A549 (cell line): ENCODE results near the gene CEP57L1. TPM values are rescaled to one million over a fixed set of nuclear protein-coding genes. Genes with fewer than 3 reads are reported as not detected.

Experiments
- ATAC-seq, 2 experiments: fragments of 200-7000 bp in 1 of 2; fragments of >200 bp in 1 of 2; cut with Nextera tagmentation in 1 of 2; cut with Tn5 transposase in 1 of 2; 3 replicates each; pipeline versions ENCODE4 v1.8.0 to v1.9.1; 2018 to 2020; ENCODE audit warnings: mild to moderate bottlenecking in 1 of 2, moderate library complexity in 1 of 2
- CTCF ChIA-PET: fragments of 300-600 bp; sonication (Branson Sonifier 250); formaldehyde crosslinking; extraction: SDS; loops from one replicate; lab custom pipeline; 2021; ENCODE audit warnings: antibody characterized with exemption, inconsistent platforms; lab: Yijun Ruan, JAX
- POLR2A ChIA-PET: fragments of 350-600 bp; formaldehyde crosslinking; extraction: SDS; loops from one replicate; lab custom pipeline; 2021; ENCODE audit warnings: antibody characterized with exemption, inconsistent platforms; lab: Yijun Ruan, JAX
- DNase-seq, 2 experiments: peaks; one replicate each; pipeline versions ENCODE4 v3.0.0 to v3.0.0-alpha.2; 2011 to 2016; ENCODE audit warnings: low read depth in 1 of 2, low spot score in 1 of 2
- FAIRE-seq: peaks from 2 replicates; lab custom pipeline; 2011; peaks lifted over from hg19 to GRCh38; lab: Jason Lieb, UNC
- H3K27ac ChIP-seq, 2 experiments: fragments of >200 bp; sonication (Bioruptor Twin); formaldehyde crosslinking; 3 replicates each; pipeline ENCODE4 v1.5.1; 2016 to 2017
- H3K4me1 ChIP-seq: fragments of >200 bp; sonication (Bioruptor Twin); formaldehyde crosslinking; 3 replicates; pipeline ENCODE4 v1.6.1; 2016
- H3K4me2 ChIP-seq: fragments of >200 bp; sonication (Bioruptor Twin); formaldehyde crosslinking; 3 replicates; pipeline ENCODE4 v1.6.1; 2016
- H3K4me3 ChIP-seq: fragments of >200 bp; sonication (Bioruptor Twin); formaldehyde crosslinking; 3 replicates; pipeline ENCODE4 v1.5.1; 2016
- H3K9me3 ChIP-seq: fragments of >200 bp; sonication (Bioruptor Twin); formaldehyde crosslinking; 3 replicates; pipeline ENCODE4 v1.6.1; 2016
- ATOH8 ChIP-seq: fragments of 250-450 bp; sonication (Bioruptor Pico); IDR thresholded peaks from 2 replicates; pipeline ENCODE4 v1.5.0; 2020; ENCODE audit warnings: low read depth, mild to moderate bottlenecking, moderate library complexity
- BCL3 ChIP-seq: fragments of >200 bp; sonication (Bioruptor Twin); formaldehyde crosslinking; IDR thresholded peaks from 3 replicates; pipeline ENCODE4 v1.6.1; 2016
- CBX2 ChIP-seq: fragments of 200-600 bp; sonication (generic); IDR thresholded peaks from 2 replicates; pipeline ENCODE4 v1.6.1; 2016; ENCODE audit warnings: low read depth, mild to moderate bottlenecking, borderline replicate concordance
- ELK1 ChIP-seq: fragments of 150-350 bp; IDR thresholded peaks from 2 replicates; pipeline ENCODE4 v1.6.1; 2014; ENCODE audit warnings: low read depth, mild to moderate bottlenecking, low read length
- EP300 ChIP-seq, 2 experiments: fragments of >200 bp; sonication (Bioruptor Twin); formaldehyde crosslinking; IDR thresholded peaks; 2 replicates in 1 of 2; 3 replicates in 1 of 2; pipeline ENCODE4 v1.6.1; 2016 to 2017
- ESRRA ChIP-seq: fragments of 150-350 bp; IDR thresholded peaks from 2 replicates; pipeline ENCODE4 v1.6.1; 2014; ENCODE audit warnings: mild to moderate bottlenecking, low read length, borderline replicate concordance
- FOSB ChIP-seq: fragments of 250-450 bp; sonication (Bioruptor Pico); IDR thresholded peaks from 2 replicates; pipeline ENCODE4 v1.5.0; 2020; ENCODE audit warnings: mild to moderate bottlenecking, moderate library complexity
- FOXS1 ChIP-seq: fragments of 250-450 bp; sonication (Bioruptor Pico); IDR thresholded peaks from 2 replicates; pipeline ENCODE4 v1.5.0; 2020; ENCODE audit warnings: mild to moderate bottlenecking, moderate library complexity
- HDAC2 ChIP-seq: fragments of 200-600 bp; sonication (generic); IDR thresholded peaks from 2 replicates; pipeline ENCODE4 v1.6.1; 2016
- HES2 ChIP-seq: fragments of >200 bp; sonication (Bioruptor Twin); formaldehyde crosslinking; IDR thresholded peaks from 2 replicates; pipeline ENCODE4 v1.6.1; 2016
- HEYL ChIP-seq: fragments of 250-450 bp; sonication (Bioruptor Pico); IDR thresholded peaks from 2 replicates; pipeline ENCODE4 v1.8.0; 2021; ENCODE audit warnings: mild to moderate bottlenecking, moderate library complexity
- HOXA7 ChIP-seq: fragments of 250-450 bp; sonication (Bioruptor Pico); IDR thresholded peaks from 2 replicates; pipeline ENCODE4 v1.5.0; 2020; ENCODE audit warnings: mild to moderate bottlenecking, moderate library complexity
- HOXB13 ChIP-seq: fragments of 250-450 bp; sonication (Bioruptor Pico); IDR thresholded peaks from 2 replicates; pipeline ENCODE4 v1.5.0; 2020; ENCODE audit warnings: low read depth, mild to moderate bottlenecking, moderate library complexity
- MAFK ChIP-seq: fragments of 450-650 bp; IDR thresholded peaks from 2 replicates; pipeline ENCODE4 v1.6.1; 2014; ENCODE audit not compliant: partially characterized antibody
- MAX ChIP-seq: IDR thresholded peaks from 2 replicates; pipeline ENCODE4 v1.6.1; 2012
- NFE2L2 ChIP-seq: fragments of 150-350 bp; conservative IDR thresholded peaks from 2 replicates; pipeline ENCODE4 v1.6.1; 2014; ENCODE audit warnings: low read length
- NPAS2 ChIP-seq: fragments of 250-450 bp; sonication (Bioruptor Pico); IDR thresholded peaks from 2 replicates; pipeline ENCODE4 v1.8.0; 2022; ENCODE audit warnings: mild to moderate bottlenecking, moderate library complexity, borderline replicate concordance
- NR3C1 ChIP-seq: fragments of >200 bp; sonication (Bioruptor Twin); formaldehyde crosslinking; IDR thresholded peaks from 3 replicates; pipeline ENCODE4 v1.6.1; 2017
- PHF8 ChIP-seq: fragments of 200-600 bp; sonication (generic); IDR thresholded peaks from 2 replicates; pipeline ENCODE4 v1.6.1; 2016; ENCODE audit warnings: low read depth, mild to moderate bottlenecking, antibody characterized with exemption, moderate library complexity, borderline replicate concordance
- POLR2AphosphoS2 ChIP-seq: conservative IDR thresholded peaks from 2 replicates; pipeline ENCODE4 v1.6.1; 2012; ENCODE audit warnings: low read length, improper control_type of control experiment, inconsistent platforms
- RARB ChIP-seq: fragments of 250-450 bp; sonication (Bioruptor Pico); IDR thresholded peaks from 2 replicates; pipeline ENCODE4 v1.8.0; 2021; ENCODE audit warnings: mild to moderate bottlenecking, moderate library complexity
- RFX5 ChIP-seq: fragments of 450-650 bp; IDR thresholded peaks from 2 replicates; pipeline ENCODE4 v1.7.1; 2014; ENCODE audit warnings: antibody characterized with exemption, mild to moderate bottlenecking, moderate library complexity
- RNF2 ChIP-seq: fragments of 200-600 bp; sonication (generic); IDR thresholded peaks from 2 replicates; pipeline ENCODE4 v1.6.1; 2016; ENCODE audit warnings: low read depth, mild to moderate bottlenecking, antibody characterized with exemption, moderate library complexity, borderline replicate concordance
- SMC3 ChIP-seq: fragments of >200 bp; sonication (Bioruptor Twin); formaldehyde crosslinking; IDR thresholded peaks from 3 replicates; pipeline ENCODE4 v1.6.1; 2018; ENCODE audit warnings: inconsistent platforms
- USF2 ChIP-seq: fragments of 450-650 bp; IDR thresholded peaks from 2 replicates; pipeline ENCODE4 v1.6.1; 2014; ENCODE audit warnings: antibody characterized with exemption
- ZFP36 ChIP-seq: fragments of 450-650 bp; IDR thresholded peaks from 2 replicates; pipeline ENCODE4 v1.6.1; 2014; ENCODE audit warnings: borderline replicate concordance; ENCODE audit not compliant: partially characterized antibody
- WGBS: methylation state at CpG from one replicate; pipeline ENCODE4 v1.1.6; 2017; ENCODE audit errors: missing lambda C conversion rate; 5-methylcytosine and 5-hydroxymethylcytosine counted together
- polyA plus RNA-seq, 4 experiments: library from polyadenylated mRNA; depleted of rRNA in 3 of 4; stranded (reverse); fragments of >200 nt; fragmentation: RNase III in 1 of 4; extraction: RNeasy Plus Mini Kit Qiagen cat#74134 plus additional on column Dnase treatment in 1 of 4; gene quantifications; 2 replicates in 3 of 4; 3 replicates in 1 of 4; pipeline ENCODE4 v1.2.3, GENCODE V29; 2011 to 2017

Gene CEP57L1
- polyA plus RNA-seq, 2 of the 4 experiments (the other 2 are of a cell fraction) = 8.9 to 20.5 TPM

GRCh38 chr6:109167562-109167961, 72.3 kb downstream of the CEP57L1 start:
- Histone ChIP-seq H3K4me1 (no peaks in the 10 kb centered on the region), H3K4me3 (no peak overlapping the region), H3K9me3 (no peaks in the 10 kb centered on the region), H3K4me2 (no peak overlapping the region), H3K27ac (no peak overlapping the region)
- no peak for FAIRE-seq
- ChIA-PET POLR2A (no interaction called here), CTCF (no interaction called here)
- DNase-seq = no peak
- TF ChIP-seq ESRRA (no peak), HOXB13 (CRISPR knock-in tag) (no peak), PHF8 (no peak), RFX5 (no peak), HDAC2 (no peak), RARB (CRISPR knock-in tag) (no peak), CBX2 (no peak), NPAS2 (CRISPR knock-in tag) (no peak), FOSB (CRISPR knock-in tag) (no peak), FOXS1 (CRISPR knock-in tag) (no peak), RNF2 (no peak), POLR2AphosphoS2 (no peak), USF2 (no peak), SMC3 (no peak), NFE2L2 (no peak), MAX (no peak), ZFP36 (no peak), MAFK (no peak)
- WGBS = 88% methylated on average over 4 of the region's 4 CpGs
- ATAC-seq = no peak

GRCh38 chr6:109170333-109170732, 75.0 kb downstream of the CEP57L1 start:
- Histone ChIP-seq H3K4me1 (no peaks in the 10 kb centered on the region), H3K4me2 (no peak overlapping the region), H3K9me3 (no peaks in the 10 kb centered on the region), H3K4me3 (no peak overlapping the region), H3K27ac (no peak overlapping the region)
- no peak for TF ChIP-seq HES2
- TF ChIP-seq ELK1 = no peak
- TF ChIP-seq NR3C1 = no peak
- TF ChIP-seq NFE2L2 = no peak
- FAIRE-seq (no peak), ATAC-seq (no peak), DNase-seq (no peak)
- 58% methylated on average over 2 of the region's 2 CpGs for WGBS
- CTCF ChIA-PET = interaction anchor here (1.2 kb wide), 1 partner anchor 18 kb away, joined by 4 read pairs; no protein-coding TSS in a partner anchor
- POLR2A ChIA-PET = no interaction called here

- 66% methylated on average over 2 of the region's 2 CpGs for WGBS
- CTCF ChIA-PET = interaction anchor here (1.1 kb wide), 1 partner anchor 10 kb away, joined by 4 read pairs; no protein-coding TSS in a partner anchor
- TF ChIP-seq HOXA7 (CRISPR knock-in tag) (no peak), EP300 (IDR thresholded peaks at IDR 0.05) (no peak), POLR2AphosphoS2 (no peak), ATOH8 (CRISPR knock-in tag) (no peak), ZFP36 (no peak), HEYL (CRISPR knock-in tag) (no peak), USF2 (no peak), BCL3 (no peak), RNF2 (no peak)
Observed at GRCh38 chr6:109172101-109172746, 76.9 kb downstream of the CEP57L1 start.

More at GRCh38 chr6:109172101-109172746, 76.9 kb downstream of the CEP57L1 start:
- no peak overlapping the region for H3K4me2 ChIP-seq
- POLR2A ChIA-PET = no interaction called here
- no peak overlapping the region for H3K4me3 ChIP-seq
- FAIRE-seq (no peak), DNase-seq (no peak), ATAC-seq (no peak)
- H3K9me3 ChIP-seq = no peaks in the 10 kb centered on the region
- H3K4me1 ChIP-seq = no peaks in the 10 kb centered on the region
- no peak overlapping the region for H3K27ac ChIP-seq
